Measurements from ENCODE around the gene TUSC2.

The TUSC2 gene

GRCh38 chr3:50278123-50278879, 49.7 kb downstream of the TUSC2 start:
- no peak overlapping the region for H3K4me3 ChIP-seq (ENCODE audit: low read length)
- no peak overlapping the region for H3K4me2 ChIP-seq (ENCODE audit: low read length)
- TF ChIP-seq EZH2phosphoT487 (IDR thresholded peaks at IDR 0.05; ENCODE audit: low read depth) (no peak), CTCF (IDR thresholded peaks at IDR 0.05; ENCODE audit: low read depth, low read length) (no peak)
- H3K27ac ChIP-seq (ENCODE audit: low read length): no peak overlapping the region
- no peaks in the 10 kb centered on the region for H3K9me3 ChIP-seq (ENCODE audit: insufficient read depth, low read length)
- H3K9ac ChIP-seq (ENCODE audit: low read length): no peak overlapping the region
- H2AFZ ChIP-seq (ENCODE audit: low read depth, low read length): no peak overlapping the region
- H4K20me1 ChIP-seq (ENCODE audit: insufficient read depth, low read length): no peaks in the 10 kb centered on the region
- peaks cover 2% of the 10 kb centered on the region; the same call in 1 of the 2 replicates for H3K4me1 ChIP-seq (ENCODE audit: low read length)
- no peaks in the 10 kb centered on the region for H3K36me3 ChIP-seq (replicated peaks; ENCODE audit: low read depth, low read length)
- H3K79me2 ChIP-seq (ENCODE audit: low read length): no peaks in the 10 kb centered on the region
- peaks cover 4% of the 10 kb centered on the region; the same call in 1 of the 2 replicates for H3K27me3 ChIP-seq (ENCODE audit: low read depth, low read length)

- Histone ChIP-seq H3K27ac (ENCODE audit: low read length) (no peak overlapping the region), H3K79me2 (ENCODE audit: low read length) (no peaks in the 10 kb centered on the region), H3K27me3 (ENCODE audit: low read depth, low read length) (peaks cover 4% of the 10 kb centered on the region; the same call in 1 of the 2 replicates), H3K9me3 (ENCODE audit: insufficient read depth, low read length) (no peaks in the 10 kb centered on the region), H3K4me1 (ENCODE audit: low read length) (peaks cover 9% of the 10 kb centered on the region; the same call in 1 of the 2 replicates), H3K36me3 (replicated peaks; ENCODE audit: low read depth, low read length) (no peaks in the 10 kb centered on the region), H3K4me3 (ENCODE audit: low read length) (no peak overlapping the region), H2AFZ (ENCODE audit: low read depth, low read length) (no peak overlapping the region), H4K20me1 (ENCODE audit: insufficient read depth, low read length) (no peaks in the 10 kb centered on the region), H3K9ac (ENCODE audit: low read length) (no peak overlapping the region), H3K4me2 (ENCODE audit: low read length) (no peak overlapping the region)
- TF ChIP-seq CTCF (IDR thresholded peaks at IDR 0.05; ENCODE audit: low read depth, low read length) (no peak), EZH2phosphoT487 (IDR thresholded peaks at IDR 0.05; ENCODE audit: low read depth) (no peak)
Observed at GRCh38 chr3:50276762-50277101, 51.3 kb downstream of the TUSC2 start.

GRCh38 chr3:50275996-50276761, 51.8 kb downstream of the TUSC2 start:
- Histone ChIP-seq H3K79me2 (ENCODE audit: low read length) (no peaks in the 10 kb centered on the region), H4K20me1 (ENCODE audit: insufficient read depth, low read length) (no peaks in the 10 kb centered on the region), H3K9ac (ENCODE audit: low read length) (no peak overlapping the region), H3K4me1 (ENCODE audit: low read length) (peaks cover 9% of the 10 kb centered on the region; the same call in 1 of the 2 replicates), H3K4me2 (ENCODE audit: low read length) (no peak overlapping the region), H3K36me3 (replicated peaks; ENCODE audit: low read depth, low read length) (no peaks in the 10 kb centered on the region), H3K4me3 (ENCODE audit: low read length) (no peak overlapping the region), H2AFZ (ENCODE audit: low read depth, low read length) (no peak overlapping the region), H3K27me3 (ENCODE audit: low read depth, low read length) (peaks cover 4% of the 10 kb centered on the region; the same call in 1 of the 2 replicates), H3K9me3 (ENCODE audit: insufficient read depth, low read length) (no peaks in the 10 kb centered on the region), H3K27ac (ENCODE audit: low read length) (no peak overlapping the region)
- TF ChIP-seq EZH2phosphoT487 (IDR thresholded peaks at IDR 0.05; ENCODE audit: low read depth) (no peak), CTCF (IDR thresholded peaks at IDR 0.05; ENCODE audit: low read depth, low read length) (no peak)

Measured in OCI-LY3 (cell line).